IMR-90 (cell line): ENCODE results near the gene SLC35B2.

Source experiments
- CEBPB ChIP-seq: IDR thresholded peaks from 2 replicates; pipeline ENCODE4 v1.6.1; 2012; ENCODE audit warnings: low read depth, low read length, improper control_type of control experiment
- MXI1 ChIP-seq: IDR thresholded peaks from 2 replicates; pipeline ENCODE4 v1.6.1; 2012; ENCODE audit warnings: low read depth, mild to moderate bottlenecking, low read length, moderate library complexity, borderline replicate concordance
- POLR2A ChIP-seq: IDR thresholded peaks from 2 replicates; pipeline ENCODE4 v1.6.1; 2012; ENCODE audit warnings: mild to moderate bottlenecking, low read depth, low read length
- RCOR1 ChIP-seq: IDR thresholded peaks from 2 replicates; pipeline ENCODE4 v1.6.1; 2012; ENCODE audit warnings: mild to moderate bottlenecking, low read length, improper control_type of control experiment; ENCODE audit not compliant: insufficient replicate concordance
- TF ChIP-seq, protein P1 (sequence below): conservative IDR thresholded peaks from 2 replicates; pipeline ENCODE4 v1.5.1; 2012; ENCODE audit warnings: mild to moderate bottlenecking, low read depth, low read length, improper control_type of control experiment
- TF ChIP-seq, protein P2 (sequence below): fragments of 150-350 bp; IDR thresholded peaks from 2 replicates; pipeline ENCODE4 v1.6.1; 2017; ENCODE audit warnings: mild to moderate bottlenecking, antibody characterized with exemption, low read length, low read depth

DNA sequence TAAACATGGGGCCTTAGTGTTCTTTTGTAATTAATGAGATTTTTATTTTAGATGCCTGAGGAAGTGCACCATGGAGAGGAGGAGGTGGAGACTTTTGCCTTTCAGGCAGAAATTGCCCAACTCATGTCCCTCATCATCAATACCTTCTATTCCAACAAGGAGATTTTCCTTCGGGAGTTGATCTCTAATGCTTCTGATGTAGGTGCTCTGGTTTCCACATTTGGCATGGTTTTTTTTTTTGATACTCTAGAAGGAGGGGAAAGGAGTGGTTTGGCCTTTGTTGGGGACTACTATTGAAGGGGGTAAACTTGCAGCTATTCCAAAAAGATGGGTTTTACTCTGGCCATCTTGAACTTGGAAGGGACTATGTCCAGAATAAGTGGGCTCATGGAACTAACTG is 8.7 kb downstream of the SLC35B2 start:
- TF ChIP-seq, protein P1, sequence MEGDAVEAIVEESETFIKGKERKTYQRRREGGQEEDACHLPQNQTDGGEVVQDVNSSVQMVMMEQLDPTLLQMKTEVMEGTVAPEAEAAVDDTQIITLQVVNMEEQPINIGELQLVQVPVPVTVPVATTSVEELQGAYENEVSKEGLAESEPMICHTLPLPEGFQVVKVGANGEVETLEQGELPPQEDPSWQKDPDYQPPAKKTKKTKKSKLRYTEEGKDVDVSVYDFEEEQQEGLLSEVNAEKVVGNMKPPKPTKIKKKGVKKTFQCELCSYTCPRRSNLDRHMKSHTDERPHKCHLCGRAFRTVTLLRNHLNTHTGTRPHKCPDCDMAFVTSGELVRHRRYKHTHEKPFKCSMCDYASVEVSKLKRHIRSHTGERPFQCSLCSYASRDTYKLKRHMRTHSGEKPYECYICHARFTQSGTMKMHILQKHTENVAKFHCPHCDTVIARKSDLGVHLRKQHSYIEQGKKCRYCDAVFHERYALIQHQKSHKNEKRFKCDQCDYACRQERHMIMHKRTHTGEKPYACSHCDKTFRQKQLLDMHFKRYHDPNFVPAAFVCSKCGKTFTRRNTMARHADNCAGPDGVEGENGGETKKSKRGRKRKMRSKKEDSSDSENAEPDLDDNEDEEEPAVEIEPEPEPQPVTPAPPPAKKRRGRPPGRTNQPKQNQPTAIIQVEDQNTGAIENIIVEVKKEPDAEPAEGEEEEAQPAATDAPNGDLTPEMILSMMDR: no peak
- TF ChIP-seq POLR2A: no peak
- no peak for TF ChIP-seq RCOR1
- TF ChIP-seq, protein P2, sequence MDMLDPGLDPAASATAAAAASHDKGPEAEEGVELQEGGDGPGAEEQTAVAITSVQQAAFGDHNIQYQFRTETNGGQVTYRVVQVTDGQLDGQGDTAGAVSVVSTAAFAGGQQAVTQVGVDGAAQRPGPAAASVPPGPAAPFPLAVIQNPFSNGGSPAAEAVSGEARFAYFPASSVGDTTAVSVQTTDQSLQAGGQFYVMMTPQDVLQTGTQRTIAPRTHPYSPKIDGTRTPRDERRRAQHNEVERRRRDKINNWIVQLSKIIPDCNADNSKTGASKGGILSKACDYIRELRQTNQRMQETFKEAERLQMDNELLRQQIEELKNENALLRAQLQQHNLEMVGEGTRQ: no peak
- TF ChIP-seq CEBPB: no peak
- TF ChIP-seq MXI1: no peak
